HepG2 (cell line): ENCODE measurements around the gene ILKAP. TPM values are rescaled to one million over a fixed set of nuclear protein-coding genes. Genes with fewer than 3 reads are reported as not detected.

Experiments
- GFI1 ChIP-seq: sonication (generic); formaldehyde crosslinking; IDR thresholded peaks from 2 replicates; pipeline ENCODE4 v1.5.0; 2020; ENCODE audit warnings: missing genetic modification reagents, mild to moderate bottlenecking, borderline replicate concordance
- KMT2A ChIP-seq: sonication (generic); formaldehyde crosslinking; IDR thresholded peaks from 2 replicates; pipeline ENCODE4 v1.4.0; 2020; ENCODE audit warnings: missing genetic modification reagents
- NR1H2 ChIP-seq: sonication (generic); formaldehyde crosslinking; IDR thresholded peaks from 2 replicates; pipeline ENCODE4 v1.8.1; 2022; ENCODE audit warnings: low read depth, missing genetic modification reagents, borderline replicate concordance
- NR3C1 ChIP-seq: sonication (generic); formaldehyde crosslinking; IDR thresholded peaks from 2 replicates; pipeline ENCODE4 v1.4.0; 2020; ENCODE audit warnings: missing genetic modification reagents
- RXRB ChIP-seq: IDR thresholded peaks from 2 replicates; pipeline ENCODE4 v1.6.1; 2016; ENCODE audit warnings: borderline replicate concordance, missing genetic modification reagents, missing compliant biosample characterization
- STAT5B ChIP-seq: sonication (generic); formaldehyde crosslinking; IDR thresholded peaks from 2 replicates; pipeline ENCODE4 v1.4.0; 2020; ENCODE audit warnings: missing genetic modification reagents
- TEAD2 ChIP-seq: sonication (generic); formaldehyde crosslinking; IDR thresholded peaks from 2 replicates; pipeline ENCODE4 v1.9.0; 2021; ENCODE audit warnings: missing genetic modification reagents
- ZNF33A ChIP-seq: sonication (generic); formaldehyde crosslinking; IDR thresholded peaks from 2 replicates; pipeline ENCODE4 v1.5.1; 2020; ENCODE audit warnings: missing genetic modification reagents, mild to moderate bottlenecking, moderate library complexity, borderline replicate concordance
- ZNF570 ChIP-seq: sonication (generic); formaldehyde crosslinking; IDR thresholded peaks from 2 replicates; pipeline ENCODE4 v1.4.0; 2020; ENCODE audit warnings: mild to moderate bottlenecking, missing genetic modification reagents, borderline replicate concordance
- ZNF883 ChIP-seq: sonication (generic); formaldehyde crosslinking; IDR thresholded peaks from 2 replicates; pipeline ENCODE4 v1.5.1; 2020; ENCODE audit warnings: mild to moderate bottlenecking, missing genetic modification reagents; ENCODE audit errors: not compliant biosample characterization
- polyA plus RNA-seq, 8 experiments: library from polyadenylated mRNA; depleted of rRNA in 3 of 8; stranded (reverse) in 7 of 8; unstranded in 1 of 8; fragments of >200 nt; fragmentation: Illumina TruSeq in 4 of 8; extraction: Trizol in 4 of 8; gene quantifications; 2 replicates each; pipeline versions ENCODE4 v1.2.1 to v1.2.3, GENCODE V29; 2011 to 2016; ENCODE audit warnings: low read depth in 4 of 8, missing spikeins in 1 of 8, mixed read lengths in 1 of 8; ENCODE audit not compliant: insufficient read depth in 1 of 8
- total RNA-seq, 5 experiments: library from RNA; depleted of rRNA; stranded (reverse); fragments of >200 nt; fragmentation: Illumina TruSeq; extraction: Trizol; gene quantifications; 2 replicates each; pipeline ENCODE4 v1.2.3, GENCODE V29; 2016; ENCODE audit warnings: low read depth in 1 of 5
- TF ChIP-seq, protein P1 (sequence below): sonication (generic); formaldehyde crosslinking; IDR thresholded peaks from one replicate; pipeline ENCODE4 v1.5.1; 2020; ENCODE audit warnings: mild to moderate bottlenecking, missing genetic modification reagents; ENCODE audit errors: not compliant biosample characterization
- TF ChIP-seq, protein P2 (sequence below): sonication (generic); formaldehyde crosslinking; IDR thresholded peaks from 2 replicates; pipeline ENCODE4 v1.8.1; 2023; ENCODE audit warnings: missing genetic modification reagents, inconsistent platforms, borderline replicate concordance
- TF ChIP-seq, protein P3 (sequence below): sonication (generic); formaldehyde crosslinking; IDR thresholded peaks from 2 replicates; pipeline ENCODE4 v1.8.0; 2022; ENCODE audit warnings: mild to moderate bottlenecking, missing genetic modification reagents
- TF ChIP-seq, protein P4 (sequence below): sonication (generic); formaldehyde crosslinking; IDR thresholded peaks from 2 replicates; pipeline ENCODE4 v1.4.0; 2020; ENCODE audit warnings: missing genetic modification reagents, borderline replicate concordance

ILKAP gene
- total and polyA plus RNA-seq, 2 of the 13 experiments (the other 11 are each of a cell fraction or from before 2014, with no cell fraction given): 29.6 to 33.1 TPM

DNA sequence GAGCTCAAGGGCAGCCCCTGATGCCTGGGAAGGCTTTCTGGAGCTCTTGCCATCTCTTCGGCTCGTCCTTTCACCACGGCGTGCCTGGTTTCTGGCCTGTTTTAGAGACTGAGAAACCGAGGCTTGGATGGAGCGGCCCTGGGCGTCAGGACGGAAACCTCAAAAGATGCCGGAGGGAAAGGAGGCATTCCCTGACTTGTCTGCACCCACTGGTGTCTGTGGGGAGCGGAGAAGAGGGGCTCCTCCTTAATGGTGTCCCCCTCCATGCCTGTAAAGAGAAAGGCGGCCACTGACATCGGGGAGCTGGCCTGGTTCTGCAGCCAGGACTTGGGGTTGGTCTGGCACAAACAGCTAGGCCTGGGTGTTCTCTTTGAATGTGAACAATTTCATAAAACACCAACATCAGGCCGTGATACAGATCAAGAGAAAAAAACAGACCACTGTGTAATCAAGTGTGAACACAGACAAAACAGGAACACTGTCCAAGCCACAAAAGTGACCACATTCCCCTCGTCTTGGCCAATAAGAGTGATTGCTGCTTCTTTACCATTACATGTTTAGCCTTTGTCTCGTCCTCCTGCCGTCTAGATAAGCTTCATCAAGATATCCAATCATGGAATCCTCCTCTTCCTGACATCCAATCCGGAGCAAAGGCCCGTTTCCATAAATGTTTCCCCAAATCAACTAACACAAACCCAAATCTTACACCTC is 633 bp upstream of the ILKAP start (continued):
- TF ChIP-seq KMT2A (CRISPR knock-in tag) (no peak), GFI1 (no peak), ZNF570 (CRISPR knock-in tag) (no peak), ZNF883 (CRISPR knock-in tag) (no peak), NR3C1 (CRISPR knock-in tag) (no peak), RXRB (CRISPR knock-in tag) (0 out of 2 replicates have a peak, but pooled peaks have one; percentile 4), NR1H2 (CRISPR knock-in tag) (no peak), TEAD2 (no peak), ZNF33A (CRISPR knock-in tag) (no peak), STAT5B (no peak)
- TF ChIP-seq, protein P1, sequence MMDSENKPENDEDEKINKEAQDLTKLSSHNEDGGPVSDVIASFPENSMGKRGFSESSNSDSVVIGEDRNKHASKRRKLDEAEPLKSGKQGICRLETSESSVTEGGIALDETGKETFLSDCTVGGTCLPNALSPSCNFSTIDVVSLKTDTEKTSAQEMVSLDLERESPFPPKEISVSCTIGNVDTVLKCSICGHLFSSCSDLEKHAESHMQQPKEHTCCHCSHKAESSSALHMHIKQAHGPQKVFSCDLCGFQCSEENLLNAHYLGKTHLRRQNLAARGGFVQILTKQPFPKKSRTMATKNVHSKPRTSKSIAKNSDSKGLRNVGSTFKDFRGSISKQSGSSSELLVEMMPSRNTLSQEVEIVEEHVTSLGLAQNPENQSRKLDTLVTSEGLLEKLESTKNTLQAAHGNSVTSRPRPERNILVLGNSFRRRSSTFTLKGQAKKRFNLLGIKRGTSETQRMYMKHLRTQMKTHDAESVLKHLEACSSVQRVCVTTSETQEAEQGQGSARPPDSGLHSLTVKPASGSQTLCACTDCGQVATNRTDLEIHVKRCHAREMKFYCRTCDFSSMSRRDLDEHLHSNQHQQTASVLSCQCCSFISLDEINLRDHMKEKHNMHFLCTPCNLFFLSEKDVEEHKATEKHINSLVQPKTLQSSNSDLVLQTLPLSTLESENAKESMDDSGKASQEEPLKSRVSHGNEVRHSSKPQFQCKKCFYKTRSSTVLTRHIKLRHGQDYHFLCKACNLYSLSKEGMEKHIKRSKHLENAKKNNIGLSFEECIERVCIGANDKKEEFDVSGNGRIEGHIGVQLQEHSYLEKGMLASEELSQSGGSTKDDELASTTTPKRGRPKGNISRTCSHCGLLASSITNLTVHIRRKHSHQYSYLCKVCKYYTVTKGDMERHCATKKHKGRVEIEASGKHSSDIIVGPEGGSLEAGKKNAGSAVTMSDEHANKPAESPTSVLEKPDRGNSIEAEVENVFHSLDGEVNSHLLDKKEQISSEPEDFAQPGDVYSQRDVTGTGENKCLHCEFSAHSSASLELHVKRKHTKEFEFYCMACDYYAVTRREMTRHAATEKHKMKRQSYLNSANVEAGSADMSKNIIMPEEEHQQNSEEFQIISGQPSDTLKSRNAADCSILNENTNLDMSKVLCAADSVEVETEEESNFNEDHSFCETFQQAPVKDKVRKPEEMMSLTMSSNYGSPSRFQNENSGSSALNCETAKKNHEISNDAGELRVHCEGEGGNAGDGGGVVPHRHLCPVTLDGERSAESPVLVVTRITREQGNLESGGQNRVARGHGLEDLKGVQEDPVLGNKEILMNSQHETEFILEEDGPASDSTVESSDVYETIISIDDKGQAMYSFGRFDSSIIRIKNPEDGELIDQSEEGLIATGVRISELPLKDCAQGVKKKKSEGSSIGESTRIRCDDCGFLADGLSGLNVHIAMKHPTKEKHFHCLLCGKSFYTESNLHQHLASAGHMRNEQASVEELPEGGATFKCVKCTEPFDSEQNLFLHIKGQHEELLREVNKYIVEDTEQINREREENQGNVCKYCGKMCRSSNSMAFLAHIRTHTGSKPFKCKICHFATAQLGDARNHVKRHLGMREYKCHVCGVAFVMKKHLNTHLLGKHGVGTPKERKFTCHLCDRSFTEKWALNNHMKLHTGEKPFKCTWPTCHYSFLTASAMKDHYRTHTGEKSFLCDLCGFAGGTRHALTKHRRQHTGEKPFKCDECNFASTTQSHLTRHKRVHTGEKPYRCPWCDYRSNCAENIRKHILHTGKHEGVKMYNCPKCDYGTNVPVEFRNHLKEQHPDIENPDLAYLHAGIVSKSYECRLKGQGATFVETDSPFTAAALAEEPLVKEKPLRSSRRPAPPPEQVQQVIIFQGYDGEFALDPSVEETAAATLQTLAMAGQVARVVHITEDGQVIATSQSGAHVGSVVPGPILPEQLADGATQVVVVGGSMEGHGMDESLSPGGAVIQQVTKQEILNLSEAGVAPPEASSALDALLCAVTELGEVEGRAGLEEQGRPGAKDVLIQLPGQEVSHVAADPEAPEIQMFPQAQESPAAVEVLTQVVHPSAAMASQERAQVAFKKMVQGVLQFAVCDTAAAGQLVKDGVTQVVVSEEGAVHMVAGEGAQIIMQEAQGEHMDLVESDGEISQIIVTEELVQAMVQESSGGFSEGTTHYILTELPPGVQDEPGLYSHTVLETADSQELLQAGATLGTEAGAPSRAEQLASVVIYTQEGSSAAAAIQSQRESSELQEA (CRISPR knock-in tag): peak; percentile 83
- TF ChIP-seq, protein P2, sequence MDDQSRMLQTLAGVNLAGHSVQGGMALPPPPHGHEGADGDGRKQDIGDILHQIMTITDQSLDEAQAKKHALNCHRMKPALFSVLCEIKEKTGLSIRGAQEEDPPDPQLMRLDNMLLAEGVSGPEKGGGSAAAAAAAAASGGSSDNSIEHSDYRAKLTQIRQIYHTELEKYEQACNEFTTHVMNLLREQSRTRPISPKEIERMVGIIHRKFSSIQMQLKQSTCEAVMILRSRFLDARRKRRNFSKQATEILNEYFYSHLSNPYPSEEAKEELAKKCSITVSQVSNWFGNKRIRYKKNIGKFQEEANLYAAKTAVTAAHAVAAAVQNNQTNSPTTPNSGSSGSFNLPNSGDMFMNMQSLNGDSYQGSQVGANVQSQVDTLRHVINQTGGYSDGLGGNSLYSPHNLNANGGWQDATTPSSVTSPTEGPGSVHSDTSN (CRISPR knock-in tag): no peak
- TF ChIP-seq, protein P3, sequence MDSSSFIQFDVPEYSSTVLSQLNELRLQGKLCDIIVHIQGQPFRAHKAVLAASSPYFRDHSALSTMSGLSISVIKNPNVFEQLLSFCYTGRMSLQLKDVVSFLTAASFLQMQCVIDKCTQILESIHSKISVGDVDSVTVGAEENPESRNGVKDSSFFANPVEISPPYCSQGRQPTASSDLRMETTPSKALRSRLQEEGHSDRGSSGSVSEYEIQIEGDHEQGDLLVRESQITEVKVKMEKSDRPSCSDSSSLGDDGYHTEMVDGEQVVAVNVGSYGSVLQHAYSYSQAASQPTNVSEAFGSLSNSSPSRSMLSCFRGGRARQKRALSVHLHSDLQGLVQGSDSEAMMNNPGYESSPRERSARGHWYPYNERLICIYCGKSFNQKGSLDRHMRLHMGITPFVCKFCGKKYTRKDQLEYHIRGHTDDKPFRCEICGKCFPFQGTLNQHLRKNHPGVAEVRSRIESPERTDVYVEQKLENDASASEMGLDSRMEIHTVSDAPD (CRISPR knock-in tag): 0 out of 2 replicates have a peak, but pooled peaks have one; percentile 29
- TF ChIP-seq, protein P4, sequence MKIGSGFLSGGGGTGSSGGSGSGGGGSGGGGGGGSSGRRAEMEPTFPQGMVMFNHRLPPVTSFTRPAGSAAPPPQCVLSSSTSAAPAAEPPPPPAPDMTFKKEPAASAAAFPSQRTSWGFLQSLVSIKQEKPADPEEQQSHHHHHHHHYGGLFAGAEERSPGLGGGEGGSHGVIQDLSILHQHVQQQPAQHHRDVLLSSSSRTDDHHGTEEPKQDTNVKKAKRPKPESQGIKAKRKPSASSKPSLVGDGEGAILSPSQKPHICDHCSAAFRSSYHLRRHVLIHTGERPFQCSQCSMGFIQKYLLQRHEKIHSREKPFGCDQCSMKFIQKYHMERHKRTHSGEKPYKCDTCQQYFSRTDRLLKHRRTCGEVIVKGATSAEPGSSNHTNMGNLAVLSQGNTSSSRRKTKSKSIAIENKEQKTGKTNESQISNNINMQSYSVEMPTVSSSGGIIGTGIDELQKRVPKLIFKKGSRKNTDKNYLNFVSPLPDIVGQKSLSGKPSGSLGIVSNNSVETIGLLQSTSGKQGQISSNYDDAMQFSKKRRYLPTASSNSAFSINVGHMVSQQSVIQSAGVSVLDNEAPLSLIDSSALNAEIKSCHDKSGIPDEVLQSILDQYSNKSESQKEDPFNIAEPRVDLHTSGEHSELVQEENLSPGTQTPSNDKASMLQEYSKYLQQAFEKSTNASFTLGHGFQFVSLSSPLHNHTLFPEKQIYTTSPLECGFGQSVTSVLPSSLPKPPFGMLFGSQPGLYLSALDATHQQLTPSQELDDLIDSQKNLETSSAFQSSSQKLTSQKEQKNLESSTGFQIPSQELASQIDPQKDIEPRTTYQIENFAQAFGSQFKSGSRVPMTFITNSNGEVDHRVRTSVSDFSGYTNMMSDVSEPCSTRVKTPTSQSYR (CRISPR knock-in tag): no peak
